CD14-positive monocyte (primary cell): ENCODE results near the gene EML1. TPM values are rescaled to one million over a fixed set of nuclear protein-coding genes. Genes with fewer than 3 reads are reported as not detected.

Source experiments
- DNase-seq, 3 donors: peaks; one replicate each; pipeline ENCODE4 v3.0.0-alpha.2; 2011 to 2022
- H2AFZ ChIP-seq: 2 replicates; pipeline ENCODE4 v1.6.0; 2012; ENCODE audit warnings: mild to moderate bottlenecking, low read depth, low read length, inconsistent platforms; ENCODE audit not compliant: insufficient read depth, poor library complexity, severe bottlenecking
- H3K27ac ChIP-seq, 2 donors: 1 replicate in 1 of 2; 2 replicates in 1 of 2; pipeline ENCODE4 v1.5.1; 2012 to 2013; ENCODE audit warnings: low read length in 2 of 2, control low read depth in 1 of 2, inconsistent platforms in 1 of 2, low read depth in 1 of 2, mild to moderate bottlenecking in 1 of 2
- H3K27me3 ChIP-seq, 2 donors: one replicate each; pipeline versions ENCODE4 v1.6.0 to v1.6.1; 2011 to 2013; ENCODE audit warnings: low read length in 2 of 2; ENCODE audit not compliant: control insufficient read depth in 2 of 2, insufficient read depth in 2 of 2
- H3K36me3 ChIP-seq, 2 donors: replicated peaks in 1 of 2; 1 replicate in 1 of 2; 2 replicates in 1 of 2; pipeline versions ENCODE4 v1.5.1 to v1.6.1; 2012 to 2013; ENCODE audit warnings: low read length in 2 of 2, control low read depth in 1 of 2, inconsistent platforms in 1 of 2, mild to moderate bottlenecking in 1 of 2; ENCODE audit not compliant: insufficient read depth in 2 of 2, control insufficient read depth in 1 of 2
- H3K4me1 ChIP-seq, 2 donors: 1 replicate in 1 of 2; 2 replicates in 1 of 2; pipeline versions ENCODE4 v1.5.1 to v1.6.1; 2012 to 2013; ENCODE audit warnings: low read length in 2 of 2, control low read depth in 1 of 2, inconsistent platforms in 1 of 2, mild to moderate bottlenecking in 1 of 2, moderate library complexity in 1 of 2; ENCODE audit not compliant: insufficient read depth in 2 of 2, control insufficient read depth in 1 of 2
- H3K4me2 ChIP-seq: replicated peaks from 2 replicates; pipeline ENCODE3; 2012; ENCODE audit warnings: low read length, moderate library complexity, mild to moderate bottlenecking; ENCODE audit not compliant: poor library complexity, severe bottlenecking; ENCODE audit errors: extremely low read depth
- H3K4me3 ChIP-seq, 3 experiments: fragments of 200-600 bp in 1 of 3; sonication (generic) in 1 of 3; replicated peaks in 1 of 3; 1 replicate in 2 of 3; 2 replicates in 1 of 3; pipeline ENCODE4 v1.5.1; 2011 to 2013; ENCODE audit warnings: low read length in 3 of 3, mild to moderate bottlenecking in 3 of 3, control low read depth in 2 of 3, low read depth in 2 of 3, inconsistent platforms in 1 of 3, moderate library complexity in 1 of 3
- H3K79me2 ChIP-seq: 2 replicates; pipeline ENCODE4 v1.6.0; 2012; ENCODE audit warnings: mild to moderate bottlenecking, control low read depth, inconsistent platforms, low read length, moderate library complexity; ENCODE audit not compliant: insufficient read depth
- H3K9ac ChIP-seq: 2 replicates; pipeline ENCODE4 v1.6.0; 2017; ENCODE audit warnings: low read length, mild to moderate bottlenecking; ENCODE audit not compliant: insufficient read depth, poor library complexity, severe bottlenecking
- H3K9me3 ChIP-seq, 2 donors: replicated peaks in 1 of 2; 1 replicate in 1 of 2; 2 replicates in 1 of 2; pipeline versions ENCODE4 v1.5.1 to v1.6.1; 2012 to 2013; ENCODE audit warnings: low read length in 2 of 2, control low read depth in 1 of 2; ENCODE audit not compliant: control insufficient read depth in 1 of 2, insufficient read depth in 1 of 2
- H4K20me1 ChIP-seq: 2 replicates; pipeline ENCODE4 v1.6.0; 2012; ENCODE audit warnings: mild to moderate bottlenecking, low read length, control low read depth, moderate library complexity; ENCODE audit not compliant: insufficient read depth
- H3K27ac Mint-ChIP-seq, 7 donors: one replicate each; pipeline ENCODE4 v1.8.0; 2020; ENCODE audit warnings: mild to moderate bottlenecking in 7 of 7, mixed read lengths in 7 of 7, moderate library complexity in 6 of 7, inconsistent platforms in 2 of 7
- H3K27me3 Mint-ChIP-seq, 3 donors: one replicate each; pipeline ENCODE4 v1.8.0; 2021 to 2022; ENCODE audit warnings: low read depth in 3 of 3, mild to moderate bottlenecking in 3 of 3, mixed read lengths in 3 of 3, moderate library complexity in 3 of 3, inconsistent platforms in 1 of 3
- H3K36me3 Mint-ChIP-seq, 2 donors: one replicate each; pipeline ENCODE4 v1.8.0; 2020; ENCODE audit warnings: mixed read lengths in 2 of 2, inconsistent platforms in 1 of 2, mild to moderate bottlenecking in 1 of 2
- H3K4me1 Mint-ChIP-seq: one replicate; pipeline ENCODE4 v1.8.0; 2020; ENCODE audit warnings: mild to moderate bottlenecking, mixed read lengths
- H3K4me3 Mint-ChIP-seq, 2 donors: one replicate each; pipeline ENCODE4 v1.8.0; 2020; ENCODE audit warnings: mild to moderate bottlenecking in 2 of 2, mixed read lengths in 2 of 2, moderate library complexity in 1 of 2
- H3K9me3 Mint-ChIP-seq, 7 donors: one replicate each; pipeline ENCODE4 v1.8.0; 2020 to 2022; ENCODE audit warnings: mixed read lengths in 7 of 7, mild to moderate bottlenecking in 6 of 7, moderate library complexity in 6 of 7, inconsistent platforms in 2 of 7
- CTCF ChIP-seq: fragments of 200-600 bp; IDR thresholded peaks from one replicate; pipeline ENCODE4 v1.8.0; 2022; ENCODE audit warnings: antibody characterized with exemption, mild to moderate bottlenecking
- WGBS: methylation state at CpG from one replicate; pipeline ENCODE4 v1.1.5; 2013; ENCODE audit warnings: missing lambda C conversion rate; ENCODE audit not compliant: insufficient coverage; 5-methylcytosine and 5-hydroxymethylcytosine counted together
- intact Hi-C, 2 donors: fragments of 100-400 bp; cut with micrococcal nuclease; formaldehyde crosslinking; loops; one replicate each; pipeline versions ENCODE4 v1.15.0 to v1.15.1; 2023
- polyA plus RNA-seq, 3 donors: library from polyadenylated mRNA; depleted of rRNA in 1 of 3; unstranded in 2 of 3; stranded (reverse) in 1 of 3; fragments of 300-500 nt in 2 of 3; fragments of >200 nt in 1 of 3; fragmentation: Illumina TruSeq in 2 of 3; gene quantifications; 1 replicate in 2 of 3; 2 replicates in 1 of 3; pipeline ENCODE4 v1.2.3, GENCODE V29; 2012 to 2021

EML1 gene
- polyA plus RNA-seq, 3 donors = not detected

GRCh38 chr14:99940064-99940463 is 146.9 kb downstream of the EML1 start:
- no peaks in the 10 kb centered on the region for H3K9me3 ChIP-seq
- H3K4me2 ChIP-seq = no peak overlapping the region
- no peak overlapping the region for H2AFZ ChIP-seq
- no peaks in the 10 kb centered on the region for H3K4me1 ChIP-seq
- DNase-seq = no peak
- H3K79me2 ChIP-seq = no peaks in the 10 kb centered on the region
- no peak overlapping the region for H3K27ac ChIP-seq
- no peak overlapping the region for H3K9ac ChIP-seq
- Mint-ChIP-seq H3K4me3 (peak overlapping the region in 1 of 2 donors; percentile 19), H3K36me3 (no peaks in the 10 kb centered on the region), H3K4me1 (no peaks in the 10 kb centered on the region), H3K27ac (no peak overlapping the region), H3K27me3 (peaks cover 6 to 14% (median 13%) of the 10 kb centered on the region in 3 donors), H3K9me3 (peaks cover 0 to 3% (median 0%) of the 10 kb centered on the region in 7 donors)
- H3K36me3 ChIP-seq = no peaks in the 10 kb centered on the region
- H3K27me3 ChIP-seq = no peaks in the 10 kb centered on the region
- WGBS = 94% methylated on average over 9 of the region's 15 CpGs
- no peaks in the 10 kb centered on the region for H4K20me1 ChIP-seq
- intact Hi-C loops = no loop called here
- H3K4me3 ChIP-seq = no peak overlapping the region
- no peak for TF ChIP-seq CTCF

DNA sequence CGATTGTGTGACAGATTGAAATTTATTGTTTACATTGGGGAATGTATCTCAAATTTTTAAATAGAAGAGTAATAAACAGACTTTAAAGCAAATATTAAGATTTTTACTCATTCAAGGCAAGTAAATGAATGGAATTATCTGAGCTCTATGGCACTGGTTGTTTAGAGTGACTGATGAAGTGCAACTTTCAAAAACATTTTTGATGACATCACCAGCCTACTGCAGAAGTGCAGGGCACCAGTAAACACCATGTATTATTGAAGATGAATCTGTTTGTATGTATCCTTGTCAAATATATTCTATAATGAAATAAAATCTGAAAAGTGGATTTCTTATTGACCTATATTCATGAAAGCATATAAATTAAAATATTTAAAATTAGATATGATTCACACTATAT is 148.0 kb downstream of the EML1 start:
- no peak for DNase-seq
- Histone ChIP-seq H3K27me3 (peaks cover 0 to 6% of the 10 kb centered on the region in 2 donors), H3K4me3 (no peak overlapping the region), H4K20me1 (no peaks in the 10 kb centered on the region), H3K4me1 (peaks cover 0 to under 1% of the 10 kb centered on the region in 2 donors), H3K4me2 (no peak overlapping the region), H3K79me2 (no peaks in the 10 kb centered on the region), H2AFZ (no peak overlapping the region), H3K9me3 (no peaks in the 10 kb centered on the region), H3K9ac (no peak overlapping the region), H3K36me3 (no peaks in the 10 kb centered on the region), H3K27ac (no peak overlapping the region)
- H3K27ac Mint-ChIP-seq = no peak overlapping the region
- WGBS = no CpG with 5 or more reads among the region's 1 CpG
- no peaks in the 10 kb centered on the region for H3K4me1 Mint-ChIP-seq
- H3K9me3 Mint-ChIP-seq = peaks cover 0 to 3% (median 0%) of the 10 kb centered on the region in 7 donors
- H3K4me3 Mint-ChIP-seq = no peak overlapping the region
- H3K36me3 Mint-ChIP-seq = no peaks in the 10 kb centered on the region
- H3K27me3 Mint-ChIP-seq = peaks cover 11 to 25% (median 24%) of the 10 kb centered on the region in 3 donors
- intact Hi-C loops = no loop called here
- no peak for TF ChIP-seq CTCF
